SK-N-MC (cell line): ENCODE data around the gene TRIM43B.

Experiments used
- EZH2 ChIP-seq: fragments of 200-600 bp; sonication (generic); IDR thresholded peaks from one replicate; pipeline ENCODE4 v1.6.1; 2017; ENCODE audit warnings: antibody characterized with exemption
- FOXP2 ChIP-seq: optimal IDR thresholded peaks from 2 replicates; pipeline ENCODE3; 2011; ENCODE audit warnings: mild to moderate bottlenecking, moderate library complexity; ENCODE audit not compliant: insufficient read depth; ENCODE audit errors: extremely low read length, control extremely low read depth
- POLR2AphosphoS5 ChIP-seq: IDR thresholded peaks from 2 replicates; pipeline ENCODE4 v1.6.1; 2012; ENCODE audit warnings: mild to moderate bottlenecking, low read depth, low read length, borderline replicate concordance

- TF ChIP-seq POLR2AphosphoS5: no peak
- no peak for TF ChIP-seq EZH2
- no peak for TF ChIP-seq FOXP2
Observed at GRCh38 chr2:95500854-95501253, 16.3 kb upstream of the TRIM43B start.
